ENCODE data around the gene WDFY2.

DNA sequence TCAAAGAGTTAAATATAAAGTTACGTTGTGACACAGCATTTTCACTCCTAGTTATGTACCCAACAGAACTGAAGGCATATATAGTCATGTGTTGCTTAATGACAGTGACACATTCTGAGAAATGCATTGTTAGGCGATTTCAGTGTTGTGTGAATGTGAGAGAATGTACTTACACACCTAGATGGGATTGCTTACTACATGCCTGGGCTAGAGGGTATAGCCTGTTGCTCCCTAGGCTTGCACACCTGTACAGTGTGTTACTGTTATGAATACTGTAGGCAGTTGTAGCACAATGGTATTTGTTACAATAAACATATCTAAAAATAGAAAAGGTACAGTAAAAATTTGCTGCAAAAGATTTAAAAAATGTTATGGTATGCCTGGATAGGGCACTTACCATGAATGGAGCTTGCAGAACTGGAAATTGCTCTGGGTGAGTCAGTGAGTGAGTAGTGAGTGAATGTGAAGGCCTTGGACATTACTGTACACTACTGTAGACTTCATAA lies 130.5 kb downstream of the WDFY2 start:
- TF ChIP-seq, protein P1, sequence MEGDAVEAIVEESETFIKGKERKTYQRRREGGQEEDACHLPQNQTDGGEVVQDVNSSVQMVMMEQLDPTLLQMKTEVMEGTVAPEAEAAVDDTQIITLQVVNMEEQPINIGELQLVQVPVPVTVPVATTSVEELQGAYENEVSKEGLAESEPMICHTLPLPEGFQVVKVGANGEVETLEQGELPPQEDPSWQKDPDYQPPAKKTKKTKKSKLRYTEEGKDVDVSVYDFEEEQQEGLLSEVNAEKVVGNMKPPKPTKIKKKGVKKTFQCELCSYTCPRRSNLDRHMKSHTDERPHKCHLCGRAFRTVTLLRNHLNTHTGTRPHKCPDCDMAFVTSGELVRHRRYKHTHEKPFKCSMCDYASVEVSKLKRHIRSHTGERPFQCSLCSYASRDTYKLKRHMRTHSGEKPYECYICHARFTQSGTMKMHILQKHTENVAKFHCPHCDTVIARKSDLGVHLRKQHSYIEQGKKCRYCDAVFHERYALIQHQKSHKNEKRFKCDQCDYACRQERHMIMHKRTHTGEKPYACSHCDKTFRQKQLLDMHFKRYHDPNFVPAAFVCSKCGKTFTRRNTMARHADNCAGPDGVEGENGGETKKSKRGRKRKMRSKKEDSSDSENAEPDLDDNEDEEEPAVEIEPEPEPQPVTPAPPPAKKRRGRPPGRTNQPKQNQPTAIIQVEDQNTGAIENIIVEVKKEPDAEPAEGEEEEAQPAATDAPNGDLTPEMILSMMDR (conservative IDR thresholded peaks at IDR 0.05; ENCODE audit: low read depth in 2 of 2), result no peak
- no peak for TF ChIP-seq EZH2 (IDR thresholded peaks at IDR 0.05; ENCODE audit: low read depth, unreplicated experiment)
